PFSK-1 (cell line): ENCODE results near the gene ADPGK.

ENCODE experiments used
- FOXP2 ChIP-seq: optimal IDR thresholded peaks from 2 replicates; pipeline ENCODE3; 2011; ENCODE audit warnings: borderline replicate concordance, control low read depth, inconsistent platforms; ENCODE audit not compliant: insufficient read depth; ENCODE audit errors: extremely low read length, extremely low read depth
- POLR2AphosphoS5 ChIP-seq: IDR thresholded peaks from 2 replicates; pipeline ENCODE4 v1.6.1; 2012; ENCODE audit warnings: low read depth, mild to moderate bottlenecking, control low read depth, low read length, moderate library complexity
- SIN3A ChIP-seq: IDR thresholded peaks from 2 replicates; pipeline ENCODE4 v1.6.1; 2012; ENCODE audit warnings: mild to moderate bottlenecking, low read length, moderate library complexity, borderline replicate concordance; ENCODE audit not compliant: insufficient read depth
- TAF1 ChIP-seq: IDR thresholded peaks from 2 replicates; pipeline ENCODE4 v1.6.1; 2012; ENCODE audit warnings: low read length, control low read depth, borderline replicate concordance; ENCODE audit not compliant: insufficient read depth
- TF ChIP-seq, protein P1 (sequence below), 2 experiments: IDR thresholded peaks; 2 replicates each; pipeline versions ENCODE4 v1.6.1 to v1.8.0; 2011 to 2012; ENCODE audit warnings: low read depth in 2 of 2, low read length in 2 of 2, control low read depth in 1 of 2, inconsistent platforms in 1 of 2, mild to moderate bottlenecking in 1 of 2, moderate library complexity in 1 of 2; ENCODE audit not compliant: insufficient read depth in 1 of 2

The ADPGK gene

DNA sequence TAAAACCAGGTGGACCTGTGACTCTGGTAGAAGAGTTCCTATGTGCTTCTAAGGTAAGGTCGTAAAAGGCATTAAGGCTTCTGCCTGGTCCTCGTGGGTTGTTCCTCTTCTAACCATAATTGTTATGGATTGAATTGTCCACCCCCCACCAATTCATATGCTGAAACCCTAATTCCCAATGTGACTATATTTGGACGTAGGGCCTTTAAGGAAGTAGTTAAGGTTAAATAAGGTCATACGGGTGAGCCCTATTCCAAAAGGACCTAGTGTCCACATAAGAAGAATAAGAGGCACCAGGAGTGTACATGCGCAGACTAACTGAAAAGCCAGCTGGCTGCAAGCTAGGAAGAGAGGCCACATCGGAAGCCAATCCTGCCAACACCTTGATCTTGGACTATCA lies 1.9 kb downstream of the ADPGK start:
- TF ChIP-seq FOXP2 (no peak), SIN3A (no peak), TAF1 (no peak), POLR2AphosphoS5 (no peak)
- TF ChIP-seq, protein P1, sequence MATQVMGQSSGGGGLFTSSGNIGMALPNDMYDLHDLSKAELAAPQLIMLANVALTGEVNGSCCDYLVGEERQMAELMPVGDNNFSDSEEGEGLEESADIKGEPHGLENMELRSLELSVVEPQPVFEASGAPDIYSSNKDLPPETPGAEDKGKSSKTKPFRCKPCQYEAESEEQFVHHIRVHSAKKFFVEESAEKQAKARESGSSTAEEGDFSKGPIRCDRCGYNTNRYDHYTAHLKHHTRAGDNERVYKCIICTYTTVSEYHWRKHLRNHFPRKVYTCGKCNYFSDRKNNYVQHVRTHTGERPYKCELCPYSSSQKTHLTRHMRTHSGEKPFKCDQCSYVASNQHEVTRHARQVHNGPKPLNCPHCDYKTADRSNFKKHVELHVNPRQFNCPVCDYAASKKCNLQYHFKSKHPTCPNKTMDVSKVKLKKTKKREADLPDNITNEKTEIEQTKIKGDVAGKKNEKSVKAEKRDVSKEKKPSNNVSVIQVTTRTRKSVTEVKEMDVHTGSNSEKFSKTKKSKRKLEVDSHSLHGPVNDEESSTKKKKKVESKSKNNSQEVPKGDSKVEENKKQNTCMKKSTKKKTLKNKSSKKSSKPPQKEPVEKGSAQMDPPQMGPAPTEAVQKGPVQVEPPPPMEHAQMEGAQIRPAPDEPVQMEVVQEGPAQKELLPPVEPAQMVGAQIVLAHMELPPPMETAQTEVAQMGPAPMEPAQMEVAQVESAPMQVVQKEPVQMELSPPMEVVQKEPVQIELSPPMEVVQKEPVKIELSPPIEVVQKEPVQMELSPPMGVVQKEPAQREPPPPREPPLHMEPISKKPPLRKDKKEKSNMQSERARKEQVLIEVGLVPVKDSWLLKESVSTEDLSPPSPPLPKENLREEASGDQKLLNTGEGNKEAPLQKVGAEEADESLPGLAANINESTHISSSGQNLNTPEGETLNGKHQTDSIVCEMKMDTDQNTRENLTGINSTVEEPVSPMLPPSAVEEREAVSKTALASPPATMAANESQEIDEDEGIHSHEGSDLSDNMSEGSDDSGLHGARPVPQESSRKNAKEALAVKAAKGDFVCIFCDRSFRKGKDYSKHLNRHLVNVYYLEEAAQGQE (IDR thresholded peaks at IDR 0.05; ENCODE audit: insufficient read depth in 1 of 2, low read depth in 2 of 2, low read length in 2 of 2): no peak

DNA sequence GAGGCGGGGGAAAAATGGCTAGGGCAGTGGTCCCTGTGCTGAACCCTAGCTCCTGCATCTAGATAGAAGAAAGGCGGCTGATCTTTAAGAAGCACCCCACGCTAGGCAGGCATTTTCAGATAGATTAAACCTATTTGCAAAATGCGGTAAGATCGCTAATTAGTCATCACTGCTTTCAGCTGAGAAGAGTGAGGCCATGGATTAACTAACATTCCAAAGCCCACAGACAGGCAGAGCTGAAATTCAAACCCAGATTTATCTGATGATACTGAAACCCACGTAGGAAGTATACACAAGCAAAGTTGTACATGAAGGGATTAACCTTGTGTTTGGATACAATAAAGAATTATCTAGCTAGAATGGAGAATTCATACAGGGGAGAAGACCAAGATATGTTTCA lies 4.8 kb downstream of the ADPGK start:
- TF ChIP-seq, protein P1 (IDR thresholded peaks at IDR 0.05; ENCODE audit: insufficient read depth in 1 of 2, low read depth in 2 of 2, low read length in 2 of 2): no peak
- TF ChIP-seq TAF1 (no peak), SIN3A (no peak), FOXP2 (no peak), POLR2AphosphoS5 (no peak)

GRCh38 chr15:72774696-72775383 lies 8.7 kb downstream of the ADPGK start:
- TF ChIP-seq POLR2AphosphoS5 (no peak), SIN3A (no peak), FOXP2 (no peak), TAF1 (no peak)
- TF ChIP-seq, protein P1 (IDR thresholded peaks at IDR 0.05; ENCODE audit: insufficient read depth in 1 of 2, low read depth in 2 of 2, low read length in 2 of 2): no peak

DNA sequence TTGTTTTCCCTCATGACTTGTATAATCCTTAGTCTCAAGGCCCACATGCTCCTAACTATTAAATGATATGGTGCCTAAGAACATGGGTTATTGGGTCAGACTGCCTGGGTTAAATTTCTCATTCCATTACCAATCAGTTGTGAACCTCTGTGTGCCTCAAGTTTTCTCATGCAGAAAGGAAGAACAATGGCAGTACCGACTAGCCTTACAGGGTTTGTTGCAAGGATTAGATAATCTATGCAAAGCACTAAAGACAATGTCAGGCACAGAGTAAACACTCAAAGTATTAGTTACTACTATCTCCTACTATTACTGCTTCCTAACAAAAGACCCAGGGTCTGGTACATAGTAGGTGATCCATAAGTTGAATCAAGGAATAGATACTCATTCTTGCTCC lies 12.2 kb downstream of the ADPGK start:
- TF ChIP-seq, protein P1 (IDR thresholded peaks at IDR 0.05; ENCODE audit: insufficient read depth in 1 of 2, low read depth in 2 of 2, low read length in 2 of 2): no peak
- no peak for TF ChIP-seq FOXP2
- TF ChIP-seq SIN3A: no peak
- TF ChIP-seq TAF1: no peak
- TF ChIP-seq POLR2AphosphoS5: no peak
